Brain microvascular endothelial cell (primary cell): Measurements from ENCODE around the gene CENPI.

Source experiments
- DNase-seq: peaks from one replicate; pipeline ENCODE4 v3.0.0-alpha.2; 2020
- H3K27ac ChIP-seq: fragments of 250-450 bp; sonication (Bioruptor Pico); 2 replicates; pipeline ENCODE4 v1.5.1; 2020; ENCODE audit warnings: mild to moderate bottlenecking, moderate library complexity
- H3K27me3 ChIP-seq: fragments of 250-450 bp; sonication (Bioruptor Pico); replicated peaks from 2 replicates; pipeline ENCODE4 v1.5.1; 2020; ENCODE audit warnings: mild to moderate bottlenecking
- H3K36me3 ChIP-seq: fragments of 250-450 bp; sonication (Bioruptor Pico); replicated peaks from 2 replicates; pipeline ENCODE4 v1.5.1; 2020; ENCODE audit warnings: mild to moderate bottlenecking
- H3K4me3 ChIP-seq: 2 replicates; pipeline ENCODE4 v1.5.1; 2011; ENCODE audit warnings: low read depth, mild to moderate bottlenecking, control low read depth, low read length, moderate library complexity
- CTCF ChIP-seq: IDR thresholded peaks from 2 replicates; pipeline ENCODE4 v1.5.1; 2011; ENCODE audit warnings: low read depth, mild to moderate bottlenecking, moderate library complexity, low read length, control low read depth, inconsistent platforms; ENCODE audit errors: missing control alignments
- in situ Hi-C: cut with HindIII; loops from 2 replicates; pipeline ENCODE4 v1.10.0; 2017; ENCODE audit warnings: low sequenced_read_pairs, low pct_ligation_motif_present

CENPI gene

GRCh38 chrX:101062176-101062575 lies 35.8 kb upstream of the CENPI start:
- no peaks in the 10 kb centered on the region for H3K36me3 ChIP-seq
- in situ Hi-C loops, result no loop called here

GRCh38 chrX:101071582-101071981 lies 26.4 kb upstream of the CENPI start:
- TF ChIP-seq CTCF, result no peak
- in situ Hi-C loops, result no loop called here
- Histone ChIP-seq H3K36me3 (no peaks in the 10 kb centered on the region), H3K4me3 (no peak overlapping the region), H3K27ac (no peak overlapping the region), H3K27me3 (no peaks in the 10 kb centered on the region)
- DNase-seq, result no peak

More at GRCh38 chrX:101062176-101062575, 35.8 kb upstream of the CENPI start:
- Histone ChIP-seq H3K27me3 (no peaks in the 10 kb centered on the region), H3K4me3 (no peak overlapping the region), H3K27ac (no peak overlapping the region)
- no peak for TF ChIP-seq CTCF
- no peak for DNase-seq

- no peak for TF ChIP-seq CTCF
- H3K4me3 ChIP-seq, result peak within 1 kb of the TSS; percentile 62
- no peaks in the 10 kb centered on the region for H3K27me3 ChIP-seq
- peak; percentile 7 for DNase-seq
- no peaks in the 10 kb centered on the region for H3K36me3 ChIP-seq
- in situ Hi-C loops, result no loop called here
- no peak within 1 kb of the TSS for H3K27ac ChIP-seq
Measured at GRCh38 chrX:101078716-101079598, 19.0 kb upstream of the CENPI start, which contains the start of gene TMEM35A. TMEM35A (plus strand) TSS chrX:101078879; CDS start chrX:101079003, 124 bp downstream.

GRCh38 chrX:101079736-101080270 lies 18.2 kb upstream of the CENPI start:
- Histone ChIP-seq H3K36me3 (no peaks in the 10 kb centered on the region), H3K27ac (no peak overlapping the region), H3K4me3 (peak overlapping the region; percentile 62), H3K27me3 (no peaks in the 10 kb centered on the region)
- in situ Hi-C loops, result no loop called here
- DNase-seq, result no peak
- TF ChIP-seq CTCF, result no peak

- no peaks in the 10 kb centered on the region for H3K36me3 ChIP-seq
- no peak for TF ChIP-seq CTCF
- no peaks in the 10 kb centered on the region for H3K27me3 ChIP-seq
- DNase-seq, result no peak
- no peak overlapping the region for H3K4me3 ChIP-seq
- no peak overlapping the region for H3K27ac ChIP-seq
- in situ Hi-C loops, result no loop called here
Measured at GRCh38 chrX:101080326-101081124, 17.5 kb upstream of the CENPI start.
